ENCODE results near the gene DDN. TPM values are rescaled to one million over a fixed set of nuclear protein-coding genes. Genes with fewer than 3 reads are reported as not detected.

The DDN gene
- total RNA-seq (0.09 TPM), polyA plus RNA-seq (0.18 TPM)
- long read RNA-seq, donor 1: 0 reads
- long read RNA-seq, donor 2: 0 reads
- long read RNA-seq, donor 3: 0 reads
- long read RNA-seq, donor 4: 0 reads
- long read RNA-seq, donor 5, partial matches to known transcripts: 0 of 1 reads
- long read RNA-seq, donor 5, other reads (novel, unspliced or antisense): 0 of 1 reads
- long read RNA-seq, donor 6: 0 reads
- long read RNA-seq, donor 7: 0 reads
- long read RNA-seq, donor 8: 0 reads
- long read RNA-seq, donor 9: 0 reads
- long read RNA-seq, donor 10: 0 reads

DNA sequence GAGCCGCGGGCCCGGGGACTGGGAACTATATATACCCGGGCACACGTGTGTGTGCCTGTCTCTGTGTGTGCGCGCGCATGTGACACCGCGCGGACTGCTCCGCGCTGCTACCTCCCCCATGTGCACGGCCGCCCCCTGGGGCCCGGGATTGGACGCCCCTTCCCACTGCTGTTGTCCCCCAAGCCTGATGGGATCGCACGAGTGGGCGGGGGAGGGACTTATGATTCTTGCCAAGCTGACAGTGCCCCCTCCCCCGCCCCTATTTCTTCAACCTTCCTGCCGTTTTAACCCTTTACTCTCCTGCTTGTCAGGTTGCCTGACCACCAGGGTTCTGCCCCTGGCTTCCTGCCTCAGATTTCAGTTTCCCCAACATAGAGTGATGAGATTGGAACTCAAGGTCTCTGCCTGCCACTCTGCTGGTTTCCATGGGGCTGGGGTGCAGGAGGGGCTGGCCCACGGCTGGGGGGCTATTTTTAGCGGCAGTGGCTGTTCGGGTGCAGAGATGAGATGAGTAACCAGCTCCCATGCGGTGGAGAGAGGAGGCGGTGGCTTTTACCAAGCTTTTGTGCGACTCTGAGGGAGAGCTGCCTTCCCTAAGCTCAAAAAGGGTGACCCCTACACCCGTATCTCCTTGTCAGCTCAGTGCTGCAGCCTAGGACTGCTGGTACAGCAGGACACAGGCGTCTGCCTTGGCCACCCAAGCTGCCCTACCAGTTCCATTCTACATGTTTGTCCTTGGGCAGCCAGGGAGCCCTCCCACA lies at the start of gene DDN:
TSS of gene DDN (minus strand) at position 5 of the 761 bp plus-strand sequence. CDS start 88 bp downstream, outside the sequence.
- peaks cover 1 to 8% of the 10 kb centered on the region in 2 donors for H3K9me3 ChIP-seq (ENCODE audit: control insufficient read depth in 2 of 2, insufficient read depth in 1 of 2, low read length in 1 of 2)
- WGBS: 3% methylated on average over 30 of the region's 30 CpGs
- H3K4me1 ChIP-seq (ENCODE audit: control insufficient read depth in 2 of 2, insufficient read depth in 2 of 2, low read length in 2 of 2): peaks cover 17 to 42% of the 10 kb centered on the region in 2 donors
- peak within 1 kb of the TSS in 1 of 2 donors; percentile 36 for H3K4me3 ChIP-seq (ENCODE audit: low read length in 2 of 2)
- peak in 1 of 9 donors; percentile 64 for DNase-seq (ENCODE audit: low read depth in 6 of 9, low spot score in 9 of 9)
- H3K36me3 ChIP-seq (ENCODE audit: control insufficient read depth in 2 of 2, insufficient read depth in 2 of 2, low read length in 1 of 2): peaks cover 32 to 38% of the 10 kb centered on the region in 2 donors
- no peak within 1 kb of the TSS for H3K27ac ChIP-seq (ENCODE audit: low read depth in 1 of 2, low read length in 1 of 2)
- peaks cover 62 to 68% of the 10 kb centered on the region in 2 donors for H3K27me3 ChIP-seq (ENCODE audit: control insufficient read depth in 2 of 2, insufficient read depth in 1 of 2, low read length in 1 of 2)

- H3K27ac ChIP-seq (ENCODE audit: low read depth in 1 of 2, low read length in 1 of 2): no peak overlapping the region
- peaks cover 98 to 100% of the 10 kb centered on the region in 2 donors for H3K36me3 ChIP-seq (ENCODE audit: control insufficient read depth in 2 of 2, insufficient read depth in 2 of 2, low read length in 1 of 2)
- no peaks in the 10 kb centered on the region for H3K9me3 ChIP-seq (ENCODE audit: control insufficient read depth in 2 of 2, insufficient read depth in 1 of 2, low read length in 1 of 2)
- 99% methylated on average over 10 of the region's 10 CpGs for WGBS
- H3K4me1 ChIP-seq (ENCODE audit: control insufficient read depth in 2 of 2, insufficient read depth in 2 of 2, low read length in 2 of 2): no peaks in the 10 kb centered on the region
- no peak overlapping the region for H3K4me3 ChIP-seq (ENCODE audit: low read length in 2 of 2)
- H3K27me3 ChIP-seq (ENCODE audit: control insufficient read depth in 2 of 2, insufficient read depth in 1 of 2, low read length in 1 of 2): no peaks in the 10 kb centered on the region
- no peak for DNase-seq (ENCODE audit: low read depth in 6 of 9, low spot score in 9 of 9)
Measured at GRCh38 chr12:49048953-49049352, 49.8 kb upstream of the DDN start.

DNA sequence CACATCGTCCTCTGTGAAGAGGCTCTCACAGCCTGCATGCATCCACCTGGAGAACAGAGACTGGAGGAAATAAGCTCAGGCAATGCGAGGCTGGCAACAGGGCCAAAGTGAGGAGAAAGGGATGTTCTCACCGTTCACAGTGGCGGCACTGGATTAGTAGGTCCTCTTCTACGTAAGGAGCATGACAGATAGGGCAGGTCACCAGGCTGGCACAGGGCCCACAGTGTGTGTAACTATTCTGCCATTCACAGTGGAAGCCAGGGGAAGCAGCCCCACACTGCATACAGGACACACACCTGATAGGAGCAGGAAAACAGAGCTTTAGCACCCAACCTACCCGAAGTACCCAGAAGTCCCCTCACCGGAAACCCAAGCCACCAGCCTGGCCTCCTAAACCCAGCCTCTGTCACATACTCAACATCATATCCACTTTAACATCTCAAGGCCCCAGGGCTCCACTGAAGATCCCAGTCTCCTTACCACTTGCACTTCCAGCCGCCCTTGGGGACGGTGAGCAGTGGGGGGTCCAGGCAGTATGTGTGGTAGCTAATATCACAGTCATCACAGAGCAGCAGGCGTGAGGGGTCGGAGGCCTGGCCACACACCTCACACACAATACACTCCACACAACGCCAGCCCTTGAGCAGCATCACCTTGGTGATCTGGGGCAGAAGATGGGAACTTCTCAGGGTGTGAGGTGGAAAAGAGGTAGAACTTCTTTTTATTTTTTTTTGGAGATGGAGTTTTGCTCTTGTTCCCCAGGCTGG lies 47.1 kb upstream of the DDN start:
- 98% methylated on average over 12 of the region's 12 CpGs for WGBS
- no peak for DNase-seq (ENCODE audit: low read depth in 6 of 9, low spot score in 9 of 9)
- H3K4me1 ChIP-seq (ENCODE audit: control insufficient read depth in 2 of 2, insufficient read depth in 2 of 2, low read length in 2 of 2): no peaks in the 10 kb centered on the region

GRCh38 chr12:49044660-49045059 lies 45.5 kb upstream of the DDN start:
- Histone ChIP-seq H3K27me3 (ENCODE audit: control insufficient read depth in 2 of 2, insufficient read depth in 1 of 2, low read length in 1 of 2) (no peaks in the 10 kb centered on the region), H3K4me1 (ENCODE audit: control insufficient read depth in 2 of 2, insufficient read depth in 2 of 2, low read length in 2 of 2) (no peaks in the 10 kb centered on the region), H3K9me3 (ENCODE audit: control insufficient read depth in 2 of 2, insufficient read depth in 1 of 2, low read length in 1 of 2) (no peaks in the 10 kb centered on the region), H3K36me3 (ENCODE audit: control insufficient read depth in 2 of 2, insufficient read depth in 2 of 2, low read length in 1 of 2) (peaks cover 98 to 100% of the 10 kb centered on the region in 2 donors), H3K4me3 (ENCODE audit: low read length in 2 of 2) (no peak overlapping the region), H3K27ac (ENCODE audit: low read depth in 1 of 2, low read length in 1 of 2) (no peak overlapping the region)
- no peak for DNase-seq (ENCODE audit: low read depth in 6 of 9, low spot score in 9 of 9)
- WGBS: 96% methylated on average over 12 of the region's 12 CpGs

More for the DNA sequence above, 47.1 kb upstream of the DDN start:
- Histone ChIP-seq H3K9me3 (ENCODE audit: control insufficient read depth in 2 of 2, insufficient read depth in 1 of 2, low read length in 1 of 2) (no peaks in the 10 kb centered on the region), H3K27ac (ENCODE audit: low read depth in 1 of 2, low read length in 1 of 2) (no peak overlapping the region), H3K27me3 (ENCODE audit: control insufficient read depth in 2 of 2, insufficient read depth in 1 of 2, low read length in 1 of 2) (no peaks in the 10 kb centered on the region), H3K36me3 (ENCODE audit: control insufficient read depth in 2 of 2, insufficient read depth in 2 of 2, low read length in 1 of 2) (peaks cover 98 to 100% of the 10 kb centered on the region in 2 donors), H3K4me3 (ENCODE audit: low read length in 2 of 2) (no peak overlapping the region)

DNA sequence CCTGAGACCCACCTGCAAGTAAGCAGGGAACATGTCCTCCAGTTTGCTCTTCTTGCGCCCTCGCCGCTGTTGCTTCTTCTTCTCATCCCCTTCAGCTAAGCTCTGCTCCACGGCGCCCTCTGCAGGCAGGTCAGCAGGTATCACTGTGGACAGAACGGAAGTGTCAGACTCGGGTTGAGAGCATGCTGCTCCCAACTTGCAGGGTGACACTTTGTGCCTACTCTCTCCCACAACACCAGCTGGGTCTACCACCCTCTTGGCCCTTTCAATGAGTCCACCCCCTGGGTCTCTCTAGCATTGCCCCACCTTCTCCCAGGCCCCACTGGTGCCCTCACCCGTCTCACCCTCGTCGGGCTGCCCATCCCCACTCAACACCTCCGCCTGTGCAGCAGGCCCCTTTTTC lies 44.7 kb upstream of the DDN start:
- Histone ChIP-seq H3K27me3 (ENCODE audit: control insufficient read depth in 2 of 2, insufficient read depth in 1 of 2, low read length in 1 of 2) (no peaks in the 10 kb centered on the region), H3K36me3 (ENCODE audit: control insufficient read depth in 2 of 2, insufficient read depth in 2 of 2, low read length in 1 of 2) (peaks cover 98 to 100% of the 10 kb centered on the region in 2 donors), H3K4me3 (ENCODE audit: low read length in 2 of 2) (no peak overlapping the region), H3K4me1 (ENCODE audit: control insufficient read depth in 2 of 2, insufficient read depth in 2 of 2, low read length in 2 of 2) (no peaks in the 10 kb centered on the region), H3K27ac (ENCODE audit: low read depth in 1 of 2, low read length in 1 of 2) (no peak overlapping the region), H3K9me3 (ENCODE audit: control insufficient read depth in 2 of 2, insufficient read depth in 1 of 2, low read length in 1 of 2) (no peaks in the 10 kb centered on the region)
- WGBS: 74% methylated on average over 11 of the region's 11 CpGs
- DNase-seq (ENCODE audit: low read depth in 6 of 9, low spot score in 9 of 9): peak in 5 of 9 donors; percentile 31 to 72 (median 62)

GRCh38 chr12:49043241-49043640 lies 44.1 kb upstream of the DDN start:
- Histone ChIP-seq H3K27ac (ENCODE audit: low read depth in 1 of 2, low read length in 1 of 2) (no peak overlapping the region), H3K9me3 (ENCODE audit: control insufficient read depth in 2 of 2, insufficient read depth in 1 of 2, low read length in 1 of 2) (no peaks in the 10 kb centered on the region), H3K4me1 (ENCODE audit: control insufficient read depth in 2 of 2, insufficient read depth in 2 of 2, low read length in 2 of 2) (no peaks in the 10 kb centered on the region), H3K27me3 (ENCODE audit: control insufficient read depth in 2 of 2, insufficient read depth in 1 of 2, low read length in 1 of 2) (no peaks in the 10 kb centered on the region), H3K36me3 (ENCODE audit: control insufficient read depth in 2 of 2, insufficient read depth in 2 of 2, low read length in 1 of 2) (peaks cover 98 to 100% of the 10 kb centered on the region in 2 donors), H3K4me3 (ENCODE audit: low read length in 2 of 2) (no peak overlapping the region)
- WGBS: 98% methylated on average over 4 of the region's 4 CpGs
- no peak for DNase-seq (ENCODE audit: low read depth in 6 of 9, low spot score in 9 of 9)

DNA sequence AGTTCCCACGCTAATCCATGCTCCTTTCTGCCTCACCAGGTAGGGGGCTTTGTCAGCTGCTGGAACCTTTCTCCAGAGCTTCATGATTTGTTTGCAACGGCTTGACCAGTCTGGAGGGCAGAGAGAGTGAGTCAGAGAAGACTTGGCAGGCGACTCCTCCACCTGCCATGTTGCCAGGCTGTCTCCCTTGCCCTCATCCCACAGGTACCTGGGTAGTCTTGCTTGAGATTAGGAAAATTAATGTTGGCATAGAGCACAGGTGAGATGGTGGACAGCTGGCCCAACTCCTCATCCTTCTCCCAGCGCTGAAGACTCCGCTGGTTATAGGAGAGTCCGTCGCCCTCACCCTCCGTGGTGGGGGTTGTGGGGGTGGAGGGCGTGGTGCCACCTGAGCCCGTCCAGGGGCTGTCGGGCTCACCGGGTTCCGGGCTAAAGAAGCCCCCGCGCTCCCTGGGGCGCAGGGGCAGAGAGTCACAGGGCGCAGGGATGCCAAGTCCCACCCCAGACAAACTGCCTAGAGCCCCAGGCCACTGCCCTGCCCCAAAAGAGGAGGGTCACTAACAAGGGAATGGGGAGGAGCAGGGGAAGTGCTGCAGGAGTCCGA lies 42.8 kb upstream of the DDN start:
- H3K27me3 ChIP-seq (ENCODE audit: control insufficient read depth in 2 of 2, insufficient read depth in 1 of 2, low read length in 1 of 2): no peaks in the 10 kb centered on the region
- WGBS: 97% methylated on average over 18 of the region's 18 CpGs

GRCh38 chr12:49041036-49041880 lies 42.1 kb upstream of the DDN start:
- WGBS: 98% methylated on average over 31 of the region's 31 CpGs
- Histone ChIP-seq H3K36me3 (ENCODE audit: control insufficient read depth in 2 of 2, insufficient read depth in 2 of 2, low read length in 1 of 2) (peaks cover 98 to 99% of the 10 kb centered on the region in 2 donors), H3K4me3 (ENCODE audit: low read length in 2 of 2) (no peak overlapping the region), H3K4me1 (ENCODE audit: control insufficient read depth in 2 of 2, insufficient read depth in 2 of 2, low read length in 2 of 2) (no peaks in the 10 kb centered on the region), H3K27ac (ENCODE audit: low read depth in 1 of 2, low read length in 1 of 2) (no peak overlapping the region), H3K9me3 (ENCODE audit: control insufficient read depth in 2 of 2, insufficient read depth in 1 of 2, low read length in 1 of 2) (peaks cover 0 to 3% of the 10 kb centered on the region in 2 donors), H3K27me3 (ENCODE audit: control insufficient read depth in 2 of 2, insufficient read depth in 1 of 2, low read length in 1 of 2) (no peaks in the 10 kb centered on the region)
- no peak for DNase-seq (ENCODE audit: low read depth in 6 of 9, low spot score in 9 of 9)

More for the DNA sequence above, 42.8 kb upstream of the DDN start:
- Histone ChIP-seq H3K36me3 (ENCODE audit: control insufficient read depth in 2 of 2, insufficient read depth in 2 of 2, low read length in 1 of 2) (peaks cover 98 to 100% of the 10 kb centered on the region in 2 donors), H3K4me3 (ENCODE audit: low read length in 2 of 2) (no peak overlapping the region), H3K27ac (ENCODE audit: low read depth in 1 of 2, low read length in 1 of 2) (no peak overlapping the region), H3K4me1 (ENCODE audit: control insufficient read depth in 2 of 2, insufficient read depth in 2 of 2, low read length in 2 of 2) (no peaks in the 10 kb centered on the region), H3K9me3 (ENCODE audit: control insufficient read depth in 2 of 2, insufficient read depth in 1 of 2, low read length in 1 of 2) (peaks cover 0 to 3% of the 10 kb centered on the region in 2 donors)
- no peak for DNase-seq (ENCODE audit: low read depth in 6 of 9, low spot score in 9 of 9)
